GM12865 (cell line): ENCODE data around the gene TIFAB.
A peak's percentile ranks its signal among the peaks of the same experiment; 100 is the strongest.

Experiments used
- DNase-seq: peaks from one replicate; pipeline ENCODE4 v3.0.0; 2010; ENCODE audit warnings: low read depth
- H3K4me3 ChIP-seq: 2 replicates; pipeline ENCODE4 v1.5.1; 2011; ENCODE audit warnings: mild to moderate bottlenecking, low read depth, low read length, control low read depth
- CTCF ChIP-seq: IDR thresholded peaks from 2 replicates; pipeline ENCODE4 v1.5.1; 2011; ENCODE audit warnings: low read length, control low read depth, low read depth, inconsistent platforms; ENCODE audit not compliant: insufficient read depth; ENCODE audit errors: missing control alignments

TIFAB gene

GRCh38 chr5:135402031-135402430, 50.1 kb downstream of the TIFAB start:
- TF ChIP-seq CTCF, result no peak
- no peak overlapping the region for H3K4me3 ChIP-seq
- DNase-seq, result no peak

- no peak for TF ChIP-seq CTCF
- no peak overlapping the region for H3K4me3 ChIP-seq
- DNase-seq, result no peak
Measured at GRCh38 chr5:135400866-135401265, 51.3 kb downstream of the TIFAB start.

GRCh38 chr5:135399794-135400542, 52.2 kb downstream of the TIFAB start:
- H3K4me3 ChIP-seq, result peak overlapping the region; percentile 79
- no peak for DNase-seq
- no peak for TF ChIP-seq CTCF

GRCh38 chr5:135398855-135399793, 53.0 kb downstream of the TIFAB start, which contains the start of gene MACROH2A1:
TSS of gene MACROH2A1 (minus strand) at chr5:135399231. CDS start at chr5:135389093, 10,138 bp downstream.
- TF ChIP-seq CTCF, result no peak
- peak; percentile 92 for DNase-seq
- peak within 1 kb of the TSS; percentile 79 for H3K4me3 ChIP-seq

GRCh38 chr5:135398160-135398854, 53.8 kb downstream of the TIFAB start:
- H3K4me3 ChIP-seq, result peak overlapping the region; percentile 79
- TF ChIP-seq CTCF, result no peak
- peak; percentile 66 for DNase-seq
